ENCODE data around the gene KCNS1.

GRCh38 chr20:45110301-45110700 is 9.4 kb upstream of the KCNS1 start:
- TF ChIP-seq POLR2A (IDR thresholded peaks at IDR 0.05; ENCODE audit: low read length) (no peak), MAX (IDR thresholded peaks at IDR 0.05) (no peak), CTCF (IDR thresholded peaks at IDR 0.05) (no peak), RFX5 (IDR thresholded peaks at IDR 0.05) (no peak), SREBF2 (IDR thresholded peaks at IDR 0.05) (no peak), CBX2 (IDR thresholded peaks at IDR 0.05; ENCODE audit: borderline replicate concordance, low read depth) (no peak), BCL3 (IDR thresholded peaks at IDR 0.05) (no peak), ESRRA (IDR thresholded peaks at IDR 0.05; ENCODE audit: borderline replicate concordance, low read length) (no peak), HMGXB4 (CRISPR knock-in tag; IDR thresholded peaks at IDR 0.05; ENCODE audit: borderline replicate concordance) (no peak), RNF2 (IDR thresholded peaks at IDR 0.05; ENCODE audit: borderline replicate concordance, low read depth) (no peak), SMC3 (IDR thresholded peaks at IDR 0.05) (no peak), RAD21 (conservative IDR thresholded peaks at IDR 0.05 in 1 of 2, IDR thresholded peaks at IDR 0.05 in 1 of 2) (no peak), PHF8 (IDR thresholded peaks at IDR 0.05; ENCODE audit: borderline replicate concordance, low read depth) (no peak)

Measured in A549 (cell line).